SKM-1 (cell line): ENCODE measurements around the gene LRP1.

ENCODE experiments used
- DNase-seq: peaks from one replicate; lab custom pipeline; 2025; ENCODE audit not compliant: unreplicated experiment; lab: John Stamatoyannopoulos, UW

Gene LRP1

DNA sequence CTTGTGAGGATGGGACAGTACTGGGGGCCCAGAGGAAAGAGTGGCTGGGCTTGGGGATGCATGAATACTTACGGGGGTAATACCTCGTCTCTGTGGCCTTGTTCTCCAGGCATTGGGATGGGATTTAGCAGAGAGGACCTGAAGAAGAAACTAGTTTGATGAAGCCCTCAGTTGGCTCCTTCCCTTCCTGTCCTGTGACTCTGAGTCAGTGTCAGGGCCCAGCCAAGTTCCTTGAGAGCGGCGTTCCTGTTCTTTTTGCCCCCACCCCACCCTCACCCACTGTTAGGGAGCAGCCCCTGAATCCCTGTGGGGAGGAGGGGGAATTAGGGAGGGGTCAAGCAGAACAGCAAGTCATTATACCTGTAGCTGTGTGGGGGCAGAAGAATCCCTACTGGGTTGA is 24.4 kb downstream of the LRP1 start:
- DNase-seq: no peak

DNA sequence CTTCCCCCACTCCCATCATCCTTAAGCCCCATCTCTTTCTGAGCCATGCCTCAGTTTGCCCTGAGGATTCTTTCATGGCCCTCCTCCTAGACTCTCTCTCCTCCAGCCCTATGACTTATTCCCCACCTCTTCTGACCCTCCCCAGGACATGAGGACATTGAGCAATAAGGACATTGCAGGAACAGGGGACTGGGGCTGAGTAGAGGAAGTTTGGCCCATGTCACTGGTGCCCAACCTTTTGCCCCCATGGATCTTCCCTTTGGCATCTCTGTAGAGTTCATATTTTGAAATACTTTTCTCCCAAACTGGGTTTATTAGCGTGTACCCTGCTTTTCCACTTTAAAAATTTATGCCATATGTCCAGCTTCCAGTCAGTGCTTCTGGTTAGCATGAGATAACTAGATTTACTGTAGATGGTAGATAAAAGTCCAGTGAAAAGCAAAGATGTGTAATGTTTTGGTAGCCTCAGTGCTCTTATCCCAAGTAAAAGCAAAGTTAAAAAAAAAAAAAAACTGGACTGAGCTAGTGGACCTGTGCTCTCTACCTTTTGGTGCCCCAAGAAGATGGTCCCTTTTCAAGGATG is 25.2 kb downstream of the LRP1 start:
- no peak for DNase-seq

DNA sequence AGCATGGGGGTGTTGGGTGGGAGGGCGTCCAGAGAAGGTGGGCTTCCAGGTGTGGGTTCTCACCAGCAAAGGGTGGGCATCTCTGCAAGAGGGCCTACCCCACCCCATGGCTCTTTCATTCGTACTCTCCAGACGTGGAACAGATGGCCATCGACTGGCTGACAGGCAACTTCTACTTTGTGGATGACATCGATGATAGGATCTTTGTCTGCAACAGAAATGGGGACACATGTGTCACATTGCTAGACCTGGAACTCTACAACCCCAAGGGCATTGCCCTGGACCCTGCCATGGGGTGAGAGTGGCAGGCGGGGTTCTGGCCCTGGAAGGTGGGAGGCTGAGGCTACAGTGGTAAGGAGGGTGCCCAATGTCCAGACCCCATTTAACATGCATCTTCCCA is 25.8 kb downstream of the LRP1 start:
- no peak for DNase-seq

DNA sequence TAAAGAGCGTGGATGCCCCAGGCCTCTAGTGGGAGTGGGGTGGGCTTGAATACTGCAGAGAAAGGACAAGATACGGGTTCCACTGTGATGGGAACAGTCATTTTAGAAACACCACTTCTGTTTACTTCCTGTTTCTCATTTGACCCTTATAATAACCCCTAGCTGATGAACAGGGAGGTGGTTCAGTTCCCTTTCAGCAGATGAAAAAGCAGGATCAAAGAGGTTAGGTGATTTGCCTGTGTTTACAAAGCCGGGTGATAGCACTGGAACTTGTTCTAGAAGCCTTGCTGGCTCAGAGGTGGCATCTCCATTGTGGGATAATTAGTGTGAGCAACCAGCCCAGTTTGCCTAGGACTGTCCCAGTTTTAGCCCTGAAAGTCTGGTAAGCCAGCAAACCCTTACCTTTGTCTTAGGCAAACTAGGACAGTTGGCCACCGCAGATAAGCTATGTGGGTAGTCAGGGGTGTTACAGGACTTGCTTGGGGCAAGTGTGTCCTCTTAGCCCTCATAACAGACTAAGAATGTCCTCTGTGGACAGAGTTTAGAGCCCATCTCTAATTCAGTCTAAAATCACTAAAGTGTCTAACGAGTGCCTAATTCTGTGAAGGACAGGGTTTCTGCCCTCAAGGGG is 26.6 kb downstream of the LRP1 start:
- no peak for DNase-seq

DNA sequence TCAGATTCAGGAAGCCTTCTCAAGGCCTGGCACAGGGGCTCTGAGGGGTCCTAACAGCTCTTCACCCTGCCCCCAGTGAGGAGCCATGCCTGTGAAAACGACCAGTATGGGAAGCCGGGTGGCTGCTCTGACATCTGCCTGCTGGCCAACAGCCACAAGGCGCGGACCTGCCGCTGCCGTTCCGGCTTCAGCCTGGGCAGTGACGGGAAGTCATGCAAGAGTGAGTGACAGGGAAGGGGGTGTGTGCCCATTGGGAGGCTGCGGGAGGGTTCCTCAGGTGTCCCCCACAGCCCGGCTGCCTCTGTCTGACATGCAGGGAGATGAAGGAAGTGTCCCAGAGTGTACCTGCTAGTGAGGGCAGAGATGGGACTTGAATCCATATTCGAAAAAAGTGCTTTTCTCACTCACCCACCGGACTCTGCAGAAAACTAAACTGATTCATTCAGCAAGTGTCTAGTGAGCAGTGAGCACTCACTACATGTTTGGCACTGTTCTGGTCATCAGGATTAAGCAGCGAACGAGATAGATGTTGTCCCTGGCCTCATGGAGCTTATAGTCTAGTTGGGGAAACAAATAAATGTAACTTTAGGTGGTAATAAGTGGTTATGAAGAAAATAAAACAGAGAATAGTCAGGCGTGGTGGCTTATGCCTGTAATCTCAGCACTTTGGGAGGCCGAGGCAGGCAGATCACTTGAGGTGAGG is 28.6 kb downstream of the LRP1 start:
- no peak for DNase-seq

DNA sequence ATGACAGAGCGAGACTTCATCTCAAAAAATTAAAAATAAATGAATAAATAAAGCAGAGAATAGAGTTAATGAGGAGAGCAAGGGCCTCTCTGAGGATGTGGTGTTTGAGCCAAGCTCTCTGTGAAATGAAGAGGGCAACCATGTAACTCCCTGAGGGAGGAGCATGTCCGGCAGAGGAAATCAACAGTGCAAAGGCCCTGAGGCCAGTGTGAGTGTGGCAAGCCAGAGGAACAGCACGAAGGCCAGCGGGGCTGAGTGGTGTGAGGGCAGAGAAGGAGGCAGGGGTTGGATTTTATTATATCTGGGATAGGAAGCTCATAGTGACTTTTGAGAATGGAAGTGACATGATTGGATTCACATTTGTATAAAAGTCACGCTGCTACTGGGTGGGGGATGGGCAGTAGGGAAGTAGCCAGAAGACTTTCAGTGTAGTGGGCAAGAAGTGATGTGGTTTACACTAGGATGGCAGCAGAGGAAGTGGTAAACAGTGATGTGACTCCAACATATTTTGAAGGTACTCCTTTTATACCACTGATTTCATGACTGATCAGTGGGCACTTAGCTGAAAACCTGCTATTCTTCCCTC is 29.4 kb downstream of the LRP1 start:
- DNase-seq: no peak

DNA sequence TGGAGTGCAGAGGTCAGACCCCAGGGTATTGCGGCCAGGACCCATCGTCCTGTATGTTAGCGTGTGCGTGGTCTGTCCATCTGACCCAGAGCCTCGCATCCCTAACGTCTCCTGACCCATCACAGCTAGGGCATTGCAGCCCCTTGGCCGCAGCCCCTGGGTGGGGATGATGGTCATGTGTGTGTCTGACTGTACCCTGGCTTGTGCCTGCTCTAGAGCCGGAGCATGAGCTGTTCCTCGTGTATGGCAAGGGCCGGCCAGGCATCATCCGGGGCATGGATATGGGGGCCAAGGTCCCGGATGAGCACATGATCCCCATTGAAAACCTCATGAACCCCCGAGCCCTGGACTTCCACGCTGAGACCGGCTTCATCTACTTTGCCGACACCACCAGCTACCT is 29.9 kb downstream of the LRP1 start:
- no peak for DNase-seq

DNA sequence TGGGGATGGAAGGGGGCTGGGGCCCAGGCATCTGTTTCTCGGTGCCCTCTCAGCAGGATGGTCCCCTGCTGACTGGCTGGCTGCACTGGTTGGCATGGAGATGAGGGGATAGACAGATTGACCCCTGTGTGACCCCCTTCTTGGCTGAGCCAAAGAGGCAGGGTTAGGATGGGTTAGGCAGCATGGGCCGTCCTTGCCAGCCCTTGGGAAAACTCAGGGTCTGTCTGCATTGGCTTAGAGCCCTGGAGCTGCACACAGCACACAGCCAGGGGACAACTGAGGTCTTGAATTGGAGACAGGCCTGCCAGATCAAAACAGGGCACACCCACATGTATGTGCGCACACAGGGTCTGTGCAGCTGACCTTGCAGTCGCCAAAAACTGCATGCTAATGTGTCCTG is 30.4 kb downstream of the LRP1 start:
- DNase-seq: no peak

DNA sequence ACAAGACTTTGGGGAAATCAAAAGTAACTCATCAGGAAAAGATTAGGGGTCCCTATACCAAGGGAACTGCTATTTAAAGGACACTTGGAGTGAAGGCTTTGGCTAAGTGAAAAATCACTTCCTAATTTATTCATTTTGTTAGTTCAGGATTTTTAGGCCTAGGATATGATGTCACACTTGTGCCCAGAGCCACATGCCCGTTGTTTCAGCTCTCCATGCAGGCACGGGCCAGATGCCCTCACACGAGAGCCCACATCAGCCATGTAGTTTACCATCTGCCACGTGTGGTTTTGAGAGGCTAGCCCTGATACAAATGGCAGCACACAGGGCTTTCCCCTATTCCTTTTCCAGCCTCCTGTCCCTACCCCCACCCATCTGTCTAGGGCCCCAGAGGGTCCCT is 31.0 kb downstream of the LRP1 start:
- no peak for DNase-seq

DNA sequence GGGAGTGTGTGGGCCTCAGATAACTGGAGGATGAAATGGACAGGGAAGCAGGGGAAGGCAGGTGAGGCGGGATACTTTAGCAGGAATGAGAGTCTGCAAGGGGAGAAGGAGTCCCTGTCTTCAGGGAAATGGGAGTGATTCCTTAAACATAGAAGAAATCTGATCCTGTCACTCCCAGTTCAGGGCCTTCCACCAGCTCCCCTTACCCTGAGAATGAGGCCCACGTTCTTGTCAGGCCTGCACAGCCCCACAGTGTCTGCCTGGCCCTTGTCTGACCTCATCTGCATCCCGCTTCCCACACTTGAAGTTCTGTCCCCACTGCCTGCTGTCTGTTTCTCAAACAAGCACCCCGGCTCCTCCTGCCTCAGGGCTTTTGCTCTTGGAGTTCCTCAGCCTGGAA is 31.8 kb downstream of the LRP1 start:
- no peak for DNase-seq

DNA sequence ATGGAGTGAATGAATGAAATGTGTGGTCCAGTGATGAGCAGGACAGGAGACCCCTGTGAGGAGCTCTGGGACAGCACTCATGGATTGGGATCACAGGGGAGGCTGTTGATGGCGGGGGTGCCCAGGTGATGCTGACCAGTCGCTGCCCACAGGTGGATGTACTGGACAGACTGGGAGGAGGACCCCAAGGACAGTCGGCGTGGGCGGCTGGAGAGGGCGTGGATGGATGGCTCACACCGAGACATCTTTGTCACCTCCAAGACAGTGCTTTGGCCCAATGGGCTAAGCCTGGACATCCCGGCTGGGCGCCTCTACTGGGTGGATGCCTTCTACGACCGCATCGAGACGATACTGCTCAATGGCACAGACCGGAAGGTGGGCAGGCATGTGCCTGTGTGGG is 32.5 kb downstream of the LRP1 start:
- no peak for DNase-seq

DNA sequence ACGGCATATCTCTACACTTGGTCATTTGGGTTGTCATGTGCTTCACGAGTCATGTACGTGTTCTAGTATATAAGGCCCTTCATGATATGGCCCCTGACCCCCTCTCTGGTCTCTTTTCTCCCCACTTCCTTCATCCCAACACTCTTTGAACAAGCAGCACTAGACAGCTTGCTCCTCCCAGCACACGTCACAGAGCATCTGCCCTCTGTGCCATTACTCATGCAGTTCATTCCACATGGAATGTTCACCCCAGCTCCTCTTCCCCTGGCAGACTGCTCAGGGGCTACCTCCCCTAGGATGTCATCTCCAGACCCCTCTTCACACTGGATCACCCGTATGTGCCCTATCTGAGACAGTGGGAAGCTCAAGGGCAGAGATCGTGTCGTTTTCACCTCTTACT is 33.2 kb downstream of the LRP1 start:
- DNase-seq: no peak

DNA sequence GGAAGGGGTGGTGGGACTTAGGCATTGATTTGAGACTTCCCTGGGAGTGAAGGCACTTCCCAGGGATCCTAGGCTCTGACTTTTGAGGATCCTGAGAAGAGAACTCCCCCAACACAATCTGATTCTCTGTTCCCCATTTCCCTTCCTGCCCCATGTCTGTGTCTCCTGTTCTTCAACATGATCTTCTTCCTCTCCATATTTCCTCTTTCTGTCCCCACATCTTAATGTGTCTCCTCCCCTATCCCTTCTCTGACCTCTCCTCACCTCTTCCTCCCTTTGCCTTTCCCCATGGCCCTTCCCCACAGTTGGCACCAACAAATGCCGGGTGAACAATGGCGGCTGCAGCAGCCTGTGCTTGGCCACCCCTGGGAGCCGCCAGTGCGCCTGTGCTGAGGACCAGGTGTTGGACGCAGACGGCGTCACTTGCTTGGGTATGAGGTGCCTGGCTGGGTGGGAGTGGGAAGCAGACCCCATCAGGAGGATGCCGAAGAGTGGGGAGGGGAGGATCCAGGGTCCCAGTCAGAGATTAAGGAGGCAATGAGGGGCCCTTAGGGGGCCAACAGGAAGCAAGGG is 34.4 kb downstream of the LRP1 start:
- DNase-seq: peak; percentile 20

DNA sequence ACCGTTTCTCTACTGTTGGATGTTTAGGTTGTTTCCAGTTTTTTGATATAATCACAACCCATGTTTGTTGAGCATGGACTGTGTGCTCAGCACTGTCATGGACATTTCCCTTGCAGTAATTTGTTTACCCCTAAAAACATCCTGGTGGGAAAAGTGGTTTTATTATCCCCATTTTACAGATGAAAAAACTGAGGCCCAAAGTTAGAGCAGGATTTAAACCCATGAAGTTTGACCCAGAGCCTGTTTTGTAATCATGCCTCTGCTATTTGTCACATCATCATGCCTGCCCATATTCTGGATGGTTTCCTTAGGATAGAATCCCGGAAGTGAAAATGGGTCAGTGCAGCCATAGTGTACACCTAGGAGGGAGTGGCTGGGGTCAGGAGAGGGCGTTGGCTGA is 36.2 kb downstream of the LRP1 start:
- no peak for DNase-seq

DNA sequence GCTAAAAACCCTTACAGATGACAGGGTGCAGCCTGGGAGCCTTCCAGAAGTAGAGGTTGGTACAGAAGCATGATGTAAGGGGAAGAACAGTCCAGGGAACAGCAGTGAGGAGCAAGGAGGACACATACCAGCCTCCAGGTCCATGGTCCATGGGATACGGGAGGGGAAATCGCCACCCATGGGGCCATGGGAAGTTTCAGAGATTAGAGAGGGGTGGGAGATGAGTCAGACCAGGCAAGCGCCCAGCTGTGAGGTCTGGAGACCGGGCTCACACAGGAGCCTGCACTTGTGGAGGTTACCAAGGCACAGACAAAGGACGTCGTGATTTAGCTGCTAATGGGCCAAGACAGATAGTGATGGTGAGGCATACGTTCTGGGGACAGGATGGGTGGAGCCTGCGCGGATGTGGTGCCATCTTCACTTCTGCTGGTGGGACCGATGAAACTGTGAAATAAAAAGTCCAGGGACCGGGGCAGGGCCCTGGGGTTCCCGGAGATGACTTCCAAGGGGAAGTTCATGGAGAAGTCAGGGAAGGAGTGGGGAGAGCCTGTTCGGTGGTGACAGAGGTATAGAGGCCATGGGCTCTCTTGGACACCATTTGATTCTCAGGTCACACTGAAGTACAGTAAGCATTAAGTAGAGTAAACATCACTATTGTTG is 36.8 kb downstream of the LRP1 start:
- no peak for DNase-seq

DNA sequence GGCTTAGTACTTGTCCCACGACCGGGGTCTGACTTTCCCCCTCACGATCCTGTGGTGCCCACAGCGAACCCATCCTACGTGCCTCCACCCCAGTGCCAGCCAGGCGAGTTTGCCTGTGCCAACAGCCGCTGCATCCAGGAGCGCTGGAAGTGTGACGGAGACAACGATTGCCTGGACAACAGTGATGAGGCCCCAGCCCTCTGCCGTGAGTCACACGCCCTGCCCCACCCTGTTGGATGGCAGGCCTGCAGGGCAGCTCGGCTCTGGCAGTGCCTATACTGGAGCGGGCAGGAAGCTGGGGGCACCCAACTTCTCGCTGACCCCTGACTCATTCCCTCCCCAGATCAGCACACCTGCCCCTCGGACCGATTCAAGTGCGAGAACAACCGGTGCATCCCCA is 37.5 kb downstream of the LRP1 start:
- no peak for DNase-seq

DNA sequence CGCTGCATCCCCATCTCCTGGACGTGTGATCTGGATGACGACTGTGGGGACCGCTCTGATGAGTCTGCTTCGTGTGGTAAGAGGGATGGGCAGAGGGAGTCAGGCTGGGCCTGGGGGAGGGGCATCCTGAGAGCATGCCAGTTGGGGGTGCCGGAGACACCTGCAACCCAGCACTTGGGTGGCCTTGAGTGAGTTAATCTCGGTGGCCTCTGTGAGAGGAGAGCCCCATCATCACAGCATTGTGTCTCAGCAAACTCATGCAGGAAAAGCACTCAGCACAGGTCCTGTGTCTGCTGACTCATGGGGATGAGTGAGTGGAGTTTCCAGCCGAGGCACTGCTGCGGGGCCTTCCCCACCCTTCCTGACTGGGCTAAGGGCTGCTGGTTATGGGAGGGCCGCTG is 38.7 kb downstream of the LRP1 start:
- no peak for DNase-seq

DNA sequence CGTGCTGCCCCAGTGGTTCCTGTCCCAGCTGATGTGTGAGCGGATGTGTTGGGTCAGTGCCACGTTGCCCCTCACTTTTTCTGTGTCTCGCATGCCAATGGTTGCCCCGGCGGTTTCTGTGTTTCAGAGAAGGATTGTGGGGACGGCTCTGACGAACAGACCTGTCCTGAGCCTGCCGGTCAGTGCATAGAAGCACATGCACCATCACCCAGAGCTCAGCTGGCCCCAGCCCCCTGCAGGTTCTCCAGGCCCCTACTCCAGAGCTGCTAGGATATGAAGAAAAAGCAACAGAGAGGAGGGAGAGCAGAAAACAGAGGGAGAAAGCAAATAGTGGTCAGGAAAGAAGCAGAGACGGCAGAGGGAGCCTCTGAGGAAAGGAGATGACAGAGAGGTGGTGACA is 39.8 kb downstream of the LRP1 start:
- DNase-seq: no peak

DNA sequence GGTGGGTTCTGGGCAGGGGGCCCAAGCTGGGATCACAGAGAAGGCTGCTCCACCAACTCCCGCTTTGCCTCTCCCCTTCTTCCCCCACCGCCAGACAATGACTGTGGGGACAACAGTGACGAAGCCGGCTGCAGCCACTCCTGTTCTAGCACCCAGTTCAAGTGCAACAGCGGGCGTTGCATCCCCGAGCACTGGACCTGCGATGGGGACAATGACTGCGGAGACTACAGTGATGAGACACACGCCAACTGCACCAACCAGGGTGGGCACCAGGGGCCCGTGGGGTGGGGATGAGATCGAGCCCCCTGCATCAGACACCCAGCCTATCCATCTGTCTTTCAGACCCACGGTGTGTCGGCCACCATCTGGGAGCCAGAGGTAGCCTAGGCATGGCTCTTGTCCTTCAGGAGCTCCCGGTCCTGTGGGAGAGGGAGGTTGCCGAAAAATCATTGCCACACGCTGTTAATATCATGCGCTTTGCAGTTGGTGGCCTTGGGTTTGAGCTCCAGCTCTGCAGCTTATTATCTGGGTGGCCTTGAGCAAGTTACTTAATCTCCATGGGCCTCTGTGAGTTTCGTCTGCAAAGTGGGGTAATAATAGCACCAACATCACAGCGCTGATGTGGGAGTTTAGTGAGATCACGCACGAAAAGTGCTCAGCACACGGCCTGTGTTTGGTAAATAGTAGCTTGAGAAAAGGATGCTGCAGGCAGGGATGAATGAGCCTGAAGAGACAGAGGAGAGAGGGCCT is 40.9 kb downstream of the LRP1 start:
- no peak for DNase-seq

DNA sequence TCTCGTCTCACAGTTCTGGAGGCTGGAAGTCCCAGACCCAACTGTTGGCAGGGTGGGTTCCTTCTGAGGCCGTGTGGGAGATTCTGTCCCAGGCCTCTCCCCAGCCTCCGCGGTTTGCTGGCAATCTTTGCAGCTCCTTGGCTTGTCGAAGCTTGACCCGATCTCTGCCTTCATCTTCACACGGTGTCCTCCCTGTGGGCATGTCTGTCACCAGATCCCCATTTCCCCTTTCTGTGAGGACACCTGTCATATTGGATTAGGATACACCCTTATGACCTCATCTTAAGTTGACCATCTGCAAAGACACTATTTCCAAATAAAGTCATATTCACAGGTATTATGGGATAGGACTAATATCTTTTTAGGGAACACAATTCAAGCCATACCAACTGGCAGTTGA is 41.7 kb downstream of the LRP1 start:
- DNase-seq: no peak

DNA sequence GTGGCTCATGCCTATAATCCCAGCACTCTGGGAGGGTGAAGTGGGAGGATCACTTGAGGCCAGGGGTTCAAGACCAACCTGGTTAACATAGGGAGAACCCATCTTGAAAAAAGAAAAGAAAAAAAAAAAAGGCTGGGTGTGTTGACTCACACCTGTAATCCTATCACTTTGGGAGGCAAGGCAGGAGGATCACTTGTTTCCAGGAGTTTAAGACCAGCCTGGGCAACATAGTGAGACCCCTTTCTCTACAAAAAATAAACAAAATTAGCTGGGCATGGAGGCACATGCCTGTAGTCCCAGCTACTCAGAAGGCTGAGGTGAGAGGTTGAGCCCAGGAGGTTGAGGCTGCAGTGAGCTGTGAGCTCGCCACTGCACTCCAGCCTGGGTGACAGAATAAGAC is 42.1 kb downstream of the LRP1 start:
- DNase-seq: no peak
